ENCODE results near the gene NRARP. TPM values are rescaled to one million over a fixed set of nuclear protein-coding genes. Genes with fewer than 3 reads are reported as not detected.

NRARP gene
- total and polyA plus RNA-seq, 2 of the 13 experiments (the other 11 are each of a cell fraction or from before 2014, with no cell fraction given), result 0.22 to 0.46 TPM

DNA sequence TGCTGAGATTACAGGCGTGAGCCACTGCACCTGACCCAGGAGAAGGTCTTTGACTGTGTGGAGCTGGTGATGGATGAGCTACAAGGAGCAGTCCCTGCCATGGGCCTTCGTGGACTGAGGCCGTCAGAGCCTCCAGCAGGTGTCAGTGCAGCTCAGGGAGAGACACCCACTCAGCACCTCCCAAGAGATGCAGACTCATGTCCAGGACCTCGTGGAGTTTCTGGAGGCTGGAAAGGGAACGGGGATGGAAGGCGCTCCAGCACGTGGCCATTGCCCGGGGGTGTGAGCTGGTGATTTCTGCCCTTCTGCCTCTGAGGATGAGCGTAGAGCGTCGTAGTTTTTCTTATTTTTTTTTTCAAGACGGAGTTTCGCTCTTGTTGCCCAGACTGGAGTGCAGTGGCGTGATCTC, 15.1 kb downstream of the NRARP start (continued):
- TF ChIP-seq, protein P1, sequence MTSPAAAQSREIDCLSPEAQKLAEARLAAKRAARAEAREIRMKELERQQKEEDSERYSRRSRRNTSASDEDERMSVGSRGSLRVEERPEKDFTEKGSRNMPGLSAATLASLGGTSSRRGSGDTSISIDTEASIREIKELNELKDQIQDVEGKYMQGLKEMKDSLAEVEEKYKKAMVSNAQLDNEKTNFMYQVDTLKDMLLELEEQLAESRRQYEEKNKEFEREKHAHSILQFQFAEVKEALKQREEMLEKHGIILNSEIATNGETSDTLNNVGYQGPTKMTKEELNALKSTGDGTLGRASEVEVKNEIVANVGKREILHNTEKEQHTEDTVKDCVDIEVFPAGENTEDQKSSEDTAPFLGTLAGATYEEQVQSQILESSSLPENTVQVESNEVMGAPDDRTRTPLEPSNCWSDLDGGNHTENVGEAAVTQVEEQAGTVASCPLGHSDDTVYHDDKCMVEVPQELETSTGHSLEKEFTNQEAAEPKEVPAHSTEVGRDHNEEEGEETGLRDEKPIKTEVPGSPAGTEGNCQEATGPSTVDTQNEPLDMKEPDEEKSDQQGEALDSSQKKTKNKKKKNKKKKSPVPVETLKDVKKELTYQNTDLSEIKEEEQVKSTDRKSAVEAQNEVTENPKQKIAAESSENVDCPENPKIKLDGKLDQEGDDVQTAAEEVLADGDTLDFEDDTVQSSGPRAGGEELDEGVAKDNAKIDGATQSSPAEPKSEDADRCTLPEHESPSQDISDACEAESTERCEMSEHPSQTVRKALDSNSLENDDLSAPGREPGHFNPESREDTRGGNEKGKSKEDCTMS (CRISPR knock-in tag; conservative IDR thresholded peaks at IDR 0.05), result no peak
- TF ChIP-seq ZNF891 (CRISPR knock-in tag; IDR thresholded peaks at IDR 0.05), result peak; percentile 37; the same call in 1 of the 2 replicates
- 0 out of 2 replicates have a peak, but pooled peaks have one; percentile 26 for TF ChIP-seq REPIN1 (CRISPR knock-in tag; IDR thresholded peaks at IDR 0.05; ENCODE audit: borderline replicate concordance, low read depth)
- no peak for TF ChIP-seq KDM6A (CRISPR knock-in tag; IDR thresholded peaks at IDR 0.05; ENCODE audit: low read depth)
- TF ChIP-seq, protein P2, sequence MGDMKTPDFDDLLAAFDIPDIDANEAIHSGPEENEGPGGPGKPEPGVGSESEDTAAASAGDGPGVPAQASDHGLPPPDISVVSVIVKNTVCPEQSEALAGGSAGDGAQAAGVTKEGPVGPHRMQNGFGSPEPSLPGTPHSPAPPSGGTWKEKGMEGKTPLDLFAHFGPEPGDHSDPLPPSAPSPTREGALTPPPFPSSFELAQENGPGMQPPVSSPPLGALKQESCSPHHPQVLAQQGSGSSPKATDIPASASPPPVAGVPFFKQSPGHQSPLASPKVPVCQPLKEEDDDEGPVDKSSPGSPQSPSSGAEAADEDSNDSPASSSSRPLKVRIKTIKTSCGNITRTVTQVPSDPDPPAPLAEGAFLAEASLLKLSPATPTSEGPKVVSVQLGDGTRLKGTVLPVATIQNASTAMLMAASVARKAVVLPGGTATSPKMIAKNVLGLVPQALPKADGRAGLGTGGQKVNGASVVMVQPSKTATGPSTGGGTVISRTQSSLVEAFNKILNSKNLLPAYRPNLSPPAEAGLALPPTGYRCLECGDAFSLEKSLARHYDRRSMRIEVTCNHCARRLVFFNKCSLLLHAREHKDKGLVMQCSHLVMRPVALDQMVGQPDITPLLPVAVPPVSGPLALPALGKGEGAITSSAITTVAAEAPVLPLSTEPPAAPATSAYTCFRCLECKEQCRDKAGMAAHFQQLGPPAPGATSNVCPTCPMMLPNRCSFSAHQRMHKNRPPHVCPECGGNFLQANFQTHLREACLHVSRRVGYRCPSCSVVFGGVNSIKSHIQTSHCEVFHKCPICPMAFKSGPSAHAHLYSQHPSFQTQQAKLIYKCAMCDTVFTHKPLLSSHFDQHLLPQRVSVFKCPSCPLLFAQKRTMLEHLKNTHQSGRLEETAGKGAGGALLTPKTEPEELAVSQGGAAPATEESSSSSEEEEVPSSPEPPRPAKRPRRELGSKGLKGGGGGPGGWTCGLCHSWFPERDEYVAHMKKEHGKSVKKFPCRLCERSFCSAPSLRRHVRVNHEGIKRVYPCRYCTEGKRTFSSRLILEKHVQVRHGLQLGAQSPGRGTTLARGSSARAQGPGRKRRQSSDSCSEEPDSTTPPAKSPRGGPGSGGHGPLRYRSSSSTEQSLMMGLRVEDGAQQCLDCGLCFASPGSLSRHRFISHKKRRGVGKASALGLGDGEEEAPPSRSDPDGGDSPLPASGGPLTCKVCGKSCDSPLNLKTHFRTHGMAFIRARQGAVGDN (CRISPR knock-in tag; IDR thresholded peaks at IDR 0.05), result peak; percentile 77
- peak; percentile 47; the same call in 1 of the 2 replicates for TF ChIP-seq UBTF (CRISPR knock-in tag; IDR thresholded peaks at IDR 0.05)
- TF ChIP-seq FOXA3 (CRISPR knock-in tag; IDR thresholded peaks at IDR 0.05), result no peak
- TF ChIP-seq, protein P3, sequence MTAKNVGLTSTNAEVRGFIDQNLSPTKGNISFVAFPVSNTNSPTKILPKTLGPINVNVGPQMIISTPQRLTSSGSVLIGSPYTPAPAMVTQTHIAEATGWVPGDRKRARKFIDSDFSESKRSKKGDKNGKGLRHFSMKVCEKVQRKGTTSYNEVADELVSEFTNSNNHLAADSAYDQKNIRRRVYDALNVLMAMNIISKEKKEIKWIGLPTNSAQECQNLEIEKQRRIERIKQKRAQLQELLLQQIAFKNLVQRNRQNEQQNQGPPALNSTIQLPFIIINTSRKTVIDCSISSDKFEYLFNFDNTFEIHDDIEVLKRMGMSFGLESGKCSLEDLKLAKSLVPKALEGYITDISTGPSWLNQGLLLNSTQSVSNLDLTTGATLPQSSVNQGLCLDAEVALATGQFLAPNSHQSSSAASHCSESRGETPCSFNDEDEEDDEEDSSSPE (CRISPR knock-in tag; IDR thresholded peaks at IDR 0.05), result peak; percentile 36; the same call in 1 of the 2 replicates
